Calu3 (cell line): ENCODE measurements around the gene ZNF853. TPM values are rescaled to one million over a fixed set of nuclear protein-coding genes. Genes with fewer than 3 reads are reported as not detected.

Experiments used
- BruUV-seq: library from RNA; stranded (reverse); fragments of 400-500 nt; replicated peaks from 2 replicates; lab custom pipeline; 2021; lab: Mats Ljungman, UMichigan
- CTCF ChIA-PET: fragments of 300-600 bp; sonication (Branson Sonifier 250); formaldehyde crosslinking; loops from one replicate; lab custom pipeline; 2022; ENCODE audit warnings: antibody characterized with exemption; lab: Charles Lee
- DNase-seq: peaks from one replicate; pipeline ENCODE4 v3.0.0; 2022
- H3K27ac Mint-ChIP-seq: one replicate; pipeline ENCODE4 v1.8.0; 2022; ENCODE audit warnings: mixed read lengths; ENCODE audit not compliant: unreplicated experiment
- H3K27me3 Mint-ChIP-seq: one replicate; pipeline ENCODE4 v1.8.0; 2022; ENCODE audit warnings: mixed read lengths; ENCODE audit not compliant: unreplicated experiment
- H3K36me3 Mint-ChIP-seq: one replicate; pipeline ENCODE4 v1.8.0; 2022; ENCODE audit warnings: mild to moderate bottlenecking, moderate library complexity, mixed read lengths; ENCODE audit not compliant: insufficient read depth, unreplicated experiment
- H3K4me1 Mint-ChIP-seq: one replicate; pipeline ENCODE4 v1.8.0; 2022; ENCODE audit warnings: mild to moderate bottlenecking, low read depth, mixed read lengths; ENCODE audit not compliant: unreplicated experiment
- H3K4me3 Mint-ChIP-seq: one replicate; pipeline ENCODE4 v1.8.0; 2022; ENCODE audit warnings: mild to moderate bottlenecking, low read depth, moderate library complexity, mixed read lengths; ENCODE audit not compliant: unreplicated experiment
- H3K9me3 Mint-ChIP-seq: one replicate; pipeline ENCODE4 v1.8.0; 2022; ENCODE audit warnings: low read depth, mixed read lengths; ENCODE audit not compliant: unreplicated experiment
- intact Hi-C: fragments of 100-400 bp; cut with micrococcal nuclease; formaldehyde crosslinking; loops from one replicate; pipeline ENCODE4 v1.10.0; 2022; ENCODE audit not compliant: unreplicated experiment
- total RNA-seq: library from RNA; stranded (reverse); gene quantifications from 2 replicates; pipeline ENCODE4 v1.2.3, GENCODE V29; 2022
- TF ChIP-seq, protein P1 (sequence below): fragments of 200-600 bp; IDR thresholded peaks from one replicate; pipeline ENCODE4 v1.8.0; 2022; ENCODE audit warnings: antibody characterized with exemption; ENCODE audit not compliant: unreplicated experiment

The ZNF853 gene
- total RNA-seq, 1 experiment from 2014 or later: 11.4 TPM

GRCh38 chr7:6647541-6647940 is 32.1 kb downstream of the ZNF853 start:
- no peak overlapping the region for H3K4me3 Mint-ChIP-seq
- peaks cover 6% of the 10 kb centered on the region for H3K9me3 Mint-ChIP-seq
- no peak for DNase-seq
- BruUV-seq: no TSS peak
- TF ChIP-seq, protein P1, sequence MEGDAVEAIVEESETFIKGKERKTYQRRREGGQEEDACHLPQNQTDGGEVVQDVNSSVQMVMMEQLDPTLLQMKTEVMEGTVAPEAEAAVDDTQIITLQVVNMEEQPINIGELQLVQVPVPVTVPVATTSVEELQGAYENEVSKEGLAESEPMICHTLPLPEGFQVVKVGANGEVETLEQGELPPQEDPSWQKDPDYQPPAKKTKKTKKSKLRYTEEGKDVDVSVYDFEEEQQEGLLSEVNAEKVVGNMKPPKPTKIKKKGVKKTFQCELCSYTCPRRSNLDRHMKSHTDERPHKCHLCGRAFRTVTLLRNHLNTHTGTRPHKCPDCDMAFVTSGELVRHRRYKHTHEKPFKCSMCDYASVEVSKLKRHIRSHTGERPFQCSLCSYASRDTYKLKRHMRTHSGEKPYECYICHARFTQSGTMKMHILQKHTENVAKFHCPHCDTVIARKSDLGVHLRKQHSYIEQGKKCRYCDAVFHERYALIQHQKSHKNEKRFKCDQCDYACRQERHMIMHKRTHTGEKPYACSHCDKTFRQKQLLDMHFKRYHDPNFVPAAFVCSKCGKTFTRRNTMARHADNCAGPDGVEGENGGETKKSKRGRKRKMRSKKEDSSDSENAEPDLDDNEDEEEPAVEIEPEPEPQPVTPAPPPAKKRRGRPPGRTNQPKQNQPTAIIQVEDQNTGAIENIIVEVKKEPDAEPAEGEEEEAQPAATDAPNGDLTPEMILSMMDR: no peak
- peaks cover 91% of the 10 kb centered on the region for H3K36me3 Mint-ChIP-seq
- CTCF ChIA-PET: no interaction called here
- no peaks in the 10 kb centered on the region for H3K27me3 Mint-ChIP-seq
- H3K27ac Mint-ChIP-seq: no peak overlapping the region
- intact Hi-C loops: no loop called here
- H3K4me1 Mint-ChIP-seq: no peaks in the 10 kb centered on the region

- Mint-ChIP-seq H3K27ac (no peak overlapping the region), H3K4me1 (no peaks in the 10 kb centered on the region), H3K9me3 (peaks cover 6% of the 10 kb centered on the region), H3K36me3 (peaks cover 94% of the 10 kb centered on the region), H3K27me3 (no peaks in the 10 kb centered on the region), H3K4me3 (no peak overlapping the region)
- BruUV-seq: no TSS peak
- CTCF ChIA-PET: no interaction called here
- DNase-seq: no peak
- intact Hi-C loops: no loop called here
- TF ChIP-seq, protein P1: no peak
Measured at GRCh38 chr7:6648066-6648814, 32.8 kb downstream of the ZNF853 start.

- H3K36me3 Mint-ChIP-seq: peaks cover 96% of the 10 kb centered on the region
- H3K27me3 Mint-ChIP-seq: no peaks in the 10 kb centered on the region
- DNase-seq: no peak
- no peaks in the 10 kb centered on the region for H3K4me1 Mint-ChIP-seq
- CTCF ChIA-PET: no interaction called here
- peaks cover 6% of the 10 kb centered on the region for H3K9me3 Mint-ChIP-seq
- intact Hi-C loops: no loop called here
- TF ChIP-seq, protein P1: no peak
- BruUV-seq: no TSS peak
- H3K4me3 Mint-ChIP-seq: no peak overlapping the region
- H3K27ac Mint-ChIP-seq: no peak overlapping the region
Measured at GRCh38 chr7:6648815-6649104, 33.4 kb downstream of the ZNF853 start.

DNA sequence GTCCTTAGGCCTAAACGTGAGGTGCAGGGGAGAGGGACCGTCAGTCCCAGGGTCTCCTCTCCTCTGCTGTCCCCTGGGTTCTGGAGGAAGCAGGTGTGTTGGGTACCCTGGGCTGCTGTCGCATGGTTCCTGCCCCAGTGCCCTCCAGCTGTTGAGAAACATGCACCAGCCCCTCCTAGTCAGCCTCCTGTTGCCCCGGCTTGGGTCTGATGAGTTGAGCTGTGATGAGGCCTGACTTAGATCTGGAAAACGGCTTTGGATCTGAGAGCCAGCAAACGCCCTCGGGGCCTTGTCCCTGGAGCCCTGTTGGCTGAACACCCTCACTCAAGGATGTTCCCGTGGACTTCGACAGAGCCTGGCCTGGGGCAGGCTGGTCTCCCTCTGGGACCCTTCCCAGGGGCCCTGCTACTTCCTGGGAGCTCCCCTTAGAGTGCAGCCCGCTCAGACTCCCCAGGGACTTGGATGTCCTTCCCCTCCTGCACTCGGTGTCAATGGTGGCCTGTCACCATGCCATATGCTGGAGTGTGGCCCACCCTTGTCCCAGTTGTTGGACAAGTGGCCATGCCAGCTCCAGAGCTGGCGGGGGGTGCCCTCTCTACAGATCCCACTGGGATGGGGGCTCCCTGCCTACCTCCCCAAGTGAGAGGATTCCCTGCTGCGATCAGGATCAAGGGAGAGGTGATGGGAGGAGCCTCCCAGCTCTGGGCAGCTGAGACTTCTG is 34.0 kb downstream of the ZNF853 start:
- CTCF ChIA-PET: no interaction called here
- no peak overlapping the region for H3K27ac Mint-ChIP-seq
- H3K27me3 Mint-ChIP-seq: no peaks in the 10 kb centered on the region
- no peaks in the 10 kb centered on the region for H3K4me1 Mint-ChIP-seq
- H3K4me3 Mint-ChIP-seq: no peak overlapping the region
- intact Hi-C loops: no loop called here
- H3K9me3 Mint-ChIP-seq: peaks cover 6% of the 10 kb centered on the region
- BruUV-seq: no TSS peak
- peaks cover 96% of the 10 kb centered on the region for H3K36me3 Mint-ChIP-seq
- no peak for DNase-seq
- TF ChIP-seq, protein P1: no peak
